Peyer's patch (tissue), 4 donors: ENCODE measurements around the gene BEND5. TPM values are rescaled to one million over a fixed set of nuclear protein-coding genes. Genes with fewer than 3 reads are reported as not detected.

Experiments
- DNase-seq, 3 donors: peaks; one replicate each; pipeline ENCODE4 v3.0.0-alpha.2; 2017 to 2019
- H3K27ac ChIP-seq, 4 donors: fragments of 200-600 bp; sonication (generic); one replicate each; pipeline ENCODE4 v1.5.1; 2016 to 2019
- H3K27me3 ChIP-seq, 2 donors: fragments of 200-600 bp; sonication (generic); one replicate each; pipeline ENCODE4 v1.5.1; 2019
- H3K36me3 ChIP-seq, 3 donors: fragments of 200-600 bp; sonication (generic); one replicate each; pipeline ENCODE4 v1.5.1; 2016 to 2019
- H3K4me1 ChIP-seq, 4 donors: fragments of 200-600 bp; sonication (generic); one replicate each; pipeline ENCODE4 v1.5.1; 2016 to 2019
- H3K4me3 ChIP-seq, 4 donors: fragments of 200-600 bp; sonication (generic); 1 replicate in 3 of 4; 2 replicates in 1 of 4; pipeline ENCODE4 v1.5.1; 2016 to 2019; ENCODE audit warnings: mild to moderate bottlenecking in 1 of 4
- H3K9me3 ChIP-seq, 4 donors: fragments of 200-600 bp; sonication (generic); one replicate each; pipeline ENCODE4 v1.5.1; 2016 to 2019; ENCODE audit warnings: mild to moderate bottlenecking in 1 of 4
- POLR2A ChIP-seq, 2 donors: fragments of 450-650 bp; IDR thresholded peaks; one replicate each; pipeline ENCODE4 v1.5.1; 2017; ENCODE audit warnings: antibody characterized with exemption in 2 of 2, mild to moderate bottlenecking in 2 of 2, moderate library complexity in 2 of 2
- total RNA-seq, 4 donors: library from RNA; depleted of rRNA; stranded (reverse); fragments of >200 nt; gene quantifications; one replicate each; pipeline ENCODE4 v1.1.0, GENCODE V29; 2016
- TF ChIP-seq, protein P1 (sequence below), 6 experiments: fragments of 450-650 bp in 4 of 6; fragments of 200-600 bp in 2 of 6; sonication (generic) in 1 of 6; IDR thresholded peaks; one replicate each; pipeline ENCODE4 v1.5.1; 2017 to 2019; ENCODE audit warnings: antibody characterized with exemption in 6 of 6, mild to moderate bottlenecking in 3 of 6, moderate library complexity in 1 of 6

The BEND5 gene
- total RNA-seq, 4 donors from 2014 or later: 0.95 to 18.2 (median 1.6) TPM; not detected in 1

- no peak for DNase-seq
- H3K27me3 ChIP-seq: no peaks in the 10 kb centered on the region
- no peaks in the 10 kb centered on the region for H3K36me3 ChIP-seq
- no peaks in the 10 kb centered on the region for H3K4me1 ChIP-seq
- H3K4me3 ChIP-seq: no peak overlapping the region
- no peak for TF ChIP-seq POLR2A (IDR thresholded peaks at IDR 0.05)
- TF ChIP-seq, protein P1, sequence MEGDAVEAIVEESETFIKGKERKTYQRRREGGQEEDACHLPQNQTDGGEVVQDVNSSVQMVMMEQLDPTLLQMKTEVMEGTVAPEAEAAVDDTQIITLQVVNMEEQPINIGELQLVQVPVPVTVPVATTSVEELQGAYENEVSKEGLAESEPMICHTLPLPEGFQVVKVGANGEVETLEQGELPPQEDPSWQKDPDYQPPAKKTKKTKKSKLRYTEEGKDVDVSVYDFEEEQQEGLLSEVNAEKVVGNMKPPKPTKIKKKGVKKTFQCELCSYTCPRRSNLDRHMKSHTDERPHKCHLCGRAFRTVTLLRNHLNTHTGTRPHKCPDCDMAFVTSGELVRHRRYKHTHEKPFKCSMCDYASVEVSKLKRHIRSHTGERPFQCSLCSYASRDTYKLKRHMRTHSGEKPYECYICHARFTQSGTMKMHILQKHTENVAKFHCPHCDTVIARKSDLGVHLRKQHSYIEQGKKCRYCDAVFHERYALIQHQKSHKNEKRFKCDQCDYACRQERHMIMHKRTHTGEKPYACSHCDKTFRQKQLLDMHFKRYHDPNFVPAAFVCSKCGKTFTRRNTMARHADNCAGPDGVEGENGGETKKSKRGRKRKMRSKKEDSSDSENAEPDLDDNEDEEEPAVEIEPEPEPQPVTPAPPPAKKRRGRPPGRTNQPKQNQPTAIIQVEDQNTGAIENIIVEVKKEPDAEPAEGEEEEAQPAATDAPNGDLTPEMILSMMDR (IDR thresholded peaks at IDR 0.05): no peak
- no peak overlapping the region for H3K27ac ChIP-seq
- H3K9me3 ChIP-seq: no peaks in the 10 kb centered on the region
These were observed 51.2 kb downstream of the BEND5 start for GRCh38 chr1:48725341-48726046.

- TF ChIP-seq POLR2A (IDR thresholded peaks at IDR 0.05): no peak
- TF ChIP-seq, protein P1 (IDR thresholded peaks at IDR 0.05): no peak
These were observed 55.8 kb downstream of the BEND5 start for GRCh38 chr1:48720929-48721328.

DNA sequence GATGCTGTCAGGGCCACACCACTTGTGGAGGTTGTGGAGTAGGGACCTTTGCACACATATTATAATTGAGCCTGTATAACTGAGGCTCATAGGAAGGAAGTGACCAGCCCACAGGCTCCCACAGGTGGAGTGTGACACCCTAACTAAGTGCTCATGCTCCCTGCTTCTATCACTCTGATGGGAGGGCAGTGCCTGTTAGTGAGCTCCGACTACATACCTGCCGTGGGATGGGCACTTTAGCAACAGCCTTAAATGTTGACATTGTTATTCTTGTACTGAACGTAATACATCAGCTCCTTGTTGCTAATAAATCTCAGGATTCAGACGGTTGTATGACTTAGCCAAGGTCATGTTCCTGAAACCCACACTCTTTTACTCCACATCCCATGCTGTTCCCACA, 58.0 kb downstream of the BEND5 start:
- Histone ChIP-seq H3K4me3 (no peak overlapping the region), H3K4me1 (no peaks in the 10 kb centered on the region), H3K9me3 (no peaks in the 10 kb centered on the region), H3K27me3 (no peaks in the 10 kb centered on the region), H3K27ac (no peak overlapping the region), H3K36me3 (no peaks in the 10 kb centered on the region)
- TF ChIP-seq, protein P1 (IDR thresholded peaks at IDR 0.05): no peak
- no peak for TF ChIP-seq POLR2A (IDR thresholded peaks at IDR 0.05)
- no peak for DNase-seq

More at GRCh38 chr1:48720929-48721328, 55.8 kb downstream of the BEND5 start:
- no peaks in the 10 kb centered on the region for H3K36me3 ChIP-seq
- no peaks in the 10 kb centered on the region for H3K27me3 ChIP-seq
- no peak overlapping the region for H3K27ac ChIP-seq
- no peak overlapping the region for H3K4me3 ChIP-seq
- DNase-seq: no peak
- no peaks in the 10 kb centered on the region for H3K4me1 ChIP-seq
- H3K9me3 ChIP-seq: no peaks in the 10 kb centered on the region

DNA sequence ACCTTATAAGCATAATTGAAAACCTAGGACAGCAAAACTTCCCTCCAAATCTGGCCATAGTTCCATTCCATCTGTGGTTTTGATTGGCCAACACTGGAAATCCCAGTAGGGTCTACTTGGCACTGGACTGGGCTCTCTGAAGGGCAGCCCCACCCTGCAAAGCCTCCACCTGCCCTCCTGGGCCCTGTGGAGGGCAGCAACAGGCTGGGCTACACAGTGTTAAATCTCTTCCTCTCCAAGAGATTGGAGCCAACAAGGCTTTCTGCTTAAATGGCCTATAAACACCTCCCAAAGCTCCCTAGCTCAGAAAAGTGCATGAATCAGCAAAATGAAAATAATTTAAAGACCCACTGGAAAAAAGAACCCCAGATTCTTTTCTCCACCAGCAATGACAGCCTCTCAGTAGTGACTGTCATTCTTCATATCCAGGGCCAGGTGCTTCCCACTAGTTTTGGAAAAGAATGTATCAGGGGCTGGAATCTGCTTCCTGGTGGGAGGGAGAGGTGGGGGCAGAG, 58.5 kb downstream of the BEND5 start:
- Histone ChIP-seq H3K9me3 (no peaks in the 10 kb centered on the region), H3K27ac (no peak overlapping the region), H3K27me3 (no peaks in the 10 kb centered on the region), H3K4me1 (no peaks in the 10 kb centered on the region), H3K4me3 (no peak overlapping the region), H3K36me3 (no peaks in the 10 kb centered on the region)
- DNase-seq: no peak
- no peak for TF ChIP-seq POLR2A (IDR thresholded peaks at IDR 0.05)
- TF ChIP-seq, protein P1 (IDR thresholded peaks at IDR 0.05): no peak

GRCh38 chr1:48717082-48717481, 59.6 kb downstream of the BEND5 start:
- no peak for TF ChIP-seq POLR2A (IDR thresholded peaks at IDR 0.05)
- TF ChIP-seq, protein P1 (IDR thresholded peaks at IDR 0.05): no peak
- Histone ChIP-seq H3K9me3 (no peaks in the 10 kb centered on the region), H3K4me1 (no peaks in the 10 kb centered on the region), H3K27ac (no peak overlapping the region), H3K36me3 (no peaks in the 10 kb centered on the region), H3K4me3 (no peak overlapping the region), H3K27me3 (no peaks in the 10 kb centered on the region)
- no peak for DNase-seq
